Measurements from ENCODE around the gene C1QTNF6. TPM values are rescaled to one million over a fixed set of nuclear protein-coding genes. Genes with fewer than 3 reads are reported as not detected.

The C1QTNF6 gene
- total RNA-seq, 1 experiment from 2014 or later: 15.2 TPM

- RAD21 ChIA-PET (ENCODE audit: low non-redundant PET in 1 of 2, low total read pairs in 2 of 2, uncharacterized antibody in 2 of 2, unreplicated experiment in 2 of 2): interaction anchor here (0.9 to 1.5 kb wide), 5 partner anchors 8 to 31 kb away, joined by 3 to 7 read pairs (median 5); no protein-coding TSS in a partner anchor
- no peaks in the 10 kb centered on the region for H3K79me2 ChIP-seq (ENCODE audit: insufficient read depth, low read length)
- no peaks in the 10 kb centered on the region for H3K9me3 ChIP-seq (ENCODE audit: control insufficient read depth in 1 of 2, insufficient read depth in 1 of 2, low read depth in 1 of 2, low read length in 2 of 2)
- peaks cover 38 to 85% of the 10 kb centered on the region in 2 experiments for H3K4me1 ChIP-seq (ENCODE audit: control insufficient read depth in 1 of 2, insufficient read depth in 2 of 2, low read length in 2 of 2)
- peak; percentile 56 for DNase-seq (ENCODE audit: low read depth, low spot score)
- H4K20me1 ChIP-seq (ENCODE audit: insufficient read depth): no peaks in the 10 kb centered on the region
- ATAC-seq: peak; percentile 41
- H3K9ac ChIP-seq (ENCODE audit: low read length): peak overlapping the region; percentile 93
- H3K27ac ChIP-seq (ENCODE audit: low read depth, low read length): peak overlapping the region; percentile 94
- no peaks in the 10 kb centered on the region for H3K27me3 ChIP-seq (ENCODE audit: insufficient read depth, low read length)
- POLR2A ChIA-PET: interaction anchor here (0.9 to 4.4 kb wide), 6 partner anchors 7 to 414 kb away, joined by 3 to 29 read pairs (median 4); partner anchors contain the start of gene C1QTNF6
- H3K4me3 ChIP-seq (replicated peaks in 1 of 2; ENCODE audit: low read depth in 1 of 2, low read length in 2 of 2): peak overlapping the region; percentile 77 to 82
- H3K36me3 ChIP-seq (ENCODE audit: control insufficient read depth in 1 of 2, insufficient read depth in 2 of 2, low read length in 2 of 2): no peaks in the 10 kb centered on the region
- CTCF ChIA-PET: interaction anchor here (0.8 to 1.9 kb wide), 15 partner anchors 8 to 421 kb away, joined by 3 to 14 read pairs (median 4); partner anchors contain the start of genes C1QTNF6 and IFT27
- no peak overlapping the region for H2AFZ ChIP-seq (ENCODE audit: low read depth, low read length, poor library complexity, severe bottlenecking)
- H3K9me2 ChIP-seq (ENCODE audit: insufficient read depth): no peaks in the 10 kb centered on the region
- no TSS peak for BruUV-seq (replicated peaks)
- intact Hi-C loops (cut with micrococcal nuclease): loop anchor here (1.0 to 10.0 kb wide), 3 partner anchors 62 to 342 kb away; no protein-coding TSS in a partner anchor
- peak overlapping the region; percentile 94 for H3K4me2 ChIP-seq (ENCODE audit: low read length)
- TF ChIP-seq SP1 (IDR thresholded peaks at IDR 0.05; ENCODE audit: low read depth) (no peak), CTCF (IDR thresholded peaks at IDR 0.05 in 2 of 3, conservative IDR thresholded peaks at IDR 0.05 in 1 of 3; ENCODE audit: borderline replicate concordance in 1 of 3, insufficient read depth in 1 of 3, low read depth in 2 of 3, low read length in 2 of 3) (peak in 2 of 3 experiments; percentile 5 to 22; a peak in 1 of 6 replicates), RAD21 (IDR thresholded peaks at IDR 0.05; ENCODE audit: low read depth) (no peak), EGR1 (IDR thresholded peaks at IDR 0.05; ENCODE audit: low read depth) (no peak), POLR2A (IDR thresholded peaks at IDR 0.05; ENCODE audit: borderline replicate concordance, extremely low read depth, insufficient read depth, insufficient read length) (no peak), CEBPB (IDR thresholded peaks at IDR 0.05; ENCODE audit: low read depth) (no peak), EZH2phosphoT487 (IDR thresholded peaks at IDR 0.05; ENCODE audit: borderline replicate concordance) (no peak), REST (IDR thresholded peaks at IDR 0.05; ENCODE audit: low read depth) (no peak), ZBTB33 (IDR thresholded peaks at IDR 0.05; ENCODE audit: extremely low read depth, insufficient replicate concordance, low read length) (no peak), YY1 (IDR thresholded peaks at IDR 0.05; ENCODE audit: extremely low read depth, insufficient replicate concordance, low read depth, low read length) (no peak), POLR2AphosphoS5 (IDR thresholded peaks at IDR 0.05; ENCODE audit: low read depth, low read length) (peak; percentile 25; the same call in 1 of the 2 replicates), ZFX (IDR thresholded peaks at IDR 0.05) (no peak), CBX3 (IDR thresholded peaks at IDR 0.05; ENCODE audit: low read depth) (no peak), FOSL1 (IDR thresholded peaks at IDR 0.05; ENCODE audit: low read depth) (no peak), EZH2 (IDR thresholded peaks at IDR 0.05) (no peak), ATF3 (IDR thresholded peaks at IDR 0.05) (no peak), SRF (IDR thresholded peaks at IDR 0.05; ENCODE audit: low read depth) (no peak), ZNF274 (IDR thresholded peaks at IDR 0.05; ENCODE audit: low read depth, low read length) (no peak)
Measured at GRCh38 chr22:37196539-37197450, 8.7 kb upstream of the C1QTNF6 start.

Data from HCT116 (cell line).